Astrocyte of the hippocampus (primary cell): ENCODE data around the gene TCF7L1.

Experiments used
- DNase-seq: peaks from one replicate; pipeline ENCODE4 v3.0.0; 2011; ENCODE audit warnings: low read depth, low spot score

The TCF7L1 gene

DNA sequence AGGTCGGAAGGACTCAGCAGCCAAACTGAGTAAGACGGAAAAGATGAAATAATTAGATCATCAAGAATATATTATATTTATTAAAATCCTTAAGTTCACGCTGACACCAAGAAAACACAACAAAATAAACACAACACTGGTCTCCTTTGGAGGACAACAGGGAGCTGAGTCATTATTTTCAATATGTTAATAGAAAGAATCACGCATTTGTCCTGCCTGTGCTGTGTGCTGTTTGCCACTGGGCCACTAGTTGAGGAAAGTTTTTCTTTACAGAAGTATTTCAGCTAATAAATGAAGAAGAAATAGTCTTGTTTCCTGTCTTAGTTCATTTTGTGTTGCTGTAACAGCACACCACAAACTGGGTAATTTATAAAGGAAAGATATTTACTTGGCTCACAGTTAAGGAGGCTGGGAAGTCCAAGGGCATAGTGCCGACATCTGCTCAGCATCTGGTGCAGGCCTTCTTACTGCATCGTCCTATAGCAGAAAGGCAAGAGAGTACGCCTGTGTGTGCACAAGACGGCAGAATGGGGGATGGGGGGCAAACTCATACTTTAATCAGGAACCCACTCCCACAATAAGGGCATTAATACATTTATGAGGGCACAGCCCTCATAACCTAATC is 88.0 kb downstream of the TCF7L1 start:
- DNase-seq: no peak

DNA sequence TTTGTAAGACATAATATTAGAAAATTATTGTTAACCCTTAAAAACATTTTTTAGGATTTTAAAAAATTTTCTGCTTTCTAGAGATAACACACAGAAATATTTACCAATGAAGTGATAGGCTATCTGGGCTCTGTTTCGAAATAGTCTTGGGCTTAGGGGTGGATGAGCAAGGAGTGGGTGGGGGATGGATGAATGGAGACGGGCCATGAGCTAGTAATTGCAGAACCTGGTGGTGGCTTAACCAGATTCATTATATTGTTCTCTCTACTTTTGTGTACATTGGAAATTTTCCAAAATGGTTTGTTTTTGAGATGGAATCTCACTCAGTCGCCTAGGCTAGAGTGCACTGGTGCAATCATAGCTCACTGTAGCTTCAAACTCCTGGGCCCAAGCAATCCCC is 89.6 kb downstream of the TCF7L1 start:
- no peak for DNase-seq

DNA sequence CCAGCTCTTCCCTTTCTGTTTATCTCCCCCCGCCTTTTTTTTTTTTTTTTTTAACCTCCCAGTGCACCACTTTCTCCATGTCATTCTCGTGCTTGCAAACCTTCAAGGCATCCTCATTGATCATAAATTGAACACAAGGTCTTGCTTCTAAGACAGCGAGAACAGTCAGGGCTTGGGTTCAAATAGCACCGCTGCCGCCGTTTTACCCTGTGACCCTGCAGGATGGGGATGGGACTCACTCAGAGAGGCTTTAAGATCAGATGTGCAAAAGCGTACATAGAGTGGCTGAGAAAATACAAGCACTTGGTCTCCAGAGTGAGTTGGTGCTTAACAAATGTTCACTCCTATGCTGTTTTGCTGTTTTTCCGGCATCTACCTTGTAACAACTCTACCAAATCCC is 93.6 kb downstream of the TCF7L1 start:
- no peak for DNase-seq

DNA sequence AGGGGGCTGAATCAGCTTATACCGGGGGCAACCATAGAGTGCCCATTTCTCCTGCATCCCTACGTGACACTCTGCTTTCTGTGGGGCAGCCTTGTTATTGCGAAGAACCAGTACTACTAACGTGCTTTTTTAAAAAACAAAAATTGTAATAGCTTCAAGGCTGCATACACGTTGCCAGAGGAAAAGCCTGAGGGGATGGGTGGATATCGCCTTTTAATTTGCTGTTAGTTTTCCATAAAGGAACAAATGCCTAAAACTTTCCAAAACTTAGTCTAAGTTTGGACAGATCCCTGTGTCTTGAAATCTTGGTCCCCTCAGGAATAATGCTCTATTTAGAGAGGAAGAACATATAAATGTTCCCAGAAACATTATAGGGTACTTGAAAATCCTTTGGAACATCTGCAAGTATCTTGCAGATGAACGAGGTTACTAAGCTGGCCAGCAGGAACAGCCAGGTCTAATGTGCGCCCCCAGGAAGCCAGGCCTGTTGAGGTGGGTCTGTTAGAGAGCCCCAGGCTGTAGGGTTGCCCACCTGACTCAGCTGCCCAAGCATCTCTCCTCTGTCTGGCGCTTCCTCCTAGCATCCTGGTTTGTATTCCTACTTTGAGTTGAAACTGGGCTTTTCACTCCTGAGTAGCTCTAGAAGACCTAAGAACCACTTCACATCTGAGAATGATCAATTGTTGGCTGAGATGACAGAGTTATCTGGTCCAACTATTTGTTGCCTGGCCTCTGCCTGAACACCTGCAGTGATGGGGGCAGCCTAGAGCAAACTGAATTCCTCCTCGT is 97.7 kb downstream of the TCF7L1 start:
- DNase-seq: no peak

DNA sequence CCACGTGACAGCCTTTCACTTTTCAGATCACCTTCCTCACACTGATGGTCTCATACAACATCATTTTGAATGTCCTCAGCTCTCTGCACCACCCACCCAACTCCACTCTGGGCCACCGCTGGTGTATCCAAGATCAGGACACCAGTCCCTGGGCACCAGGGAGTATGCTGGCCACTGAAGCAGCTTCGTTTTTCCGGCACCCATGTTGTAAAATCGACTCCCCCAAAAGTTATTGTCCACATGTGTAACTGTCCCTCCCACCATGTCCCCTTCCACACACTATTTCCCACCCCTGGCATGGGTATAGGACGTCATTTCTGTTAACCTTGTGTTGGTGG is 98.2 kb downstream of the TCF7L1 start:
- no peak for DNase-seq

DNA sequence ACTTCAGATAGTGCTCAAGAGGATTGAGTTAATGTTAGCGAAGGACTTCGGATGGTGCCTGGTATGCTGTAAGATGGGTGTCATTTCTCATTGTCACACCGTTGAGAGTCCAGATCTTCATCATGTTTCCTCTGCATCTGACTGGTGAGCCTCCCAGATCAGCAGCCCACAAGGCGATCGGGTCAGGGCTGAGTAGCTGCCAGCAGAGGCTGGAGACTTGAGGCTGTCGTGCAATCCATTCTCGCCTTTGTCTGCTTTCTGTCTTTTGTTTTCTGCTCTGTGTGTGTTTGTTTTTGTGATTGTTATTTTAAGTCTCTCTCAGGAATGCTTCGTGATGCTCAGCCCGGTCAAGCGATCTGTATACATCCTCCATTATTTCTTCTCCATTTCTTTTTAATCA is 98.8 kb downstream of the TCF7L1 start:
- peak; percentile 33 for DNase-seq

DNA sequence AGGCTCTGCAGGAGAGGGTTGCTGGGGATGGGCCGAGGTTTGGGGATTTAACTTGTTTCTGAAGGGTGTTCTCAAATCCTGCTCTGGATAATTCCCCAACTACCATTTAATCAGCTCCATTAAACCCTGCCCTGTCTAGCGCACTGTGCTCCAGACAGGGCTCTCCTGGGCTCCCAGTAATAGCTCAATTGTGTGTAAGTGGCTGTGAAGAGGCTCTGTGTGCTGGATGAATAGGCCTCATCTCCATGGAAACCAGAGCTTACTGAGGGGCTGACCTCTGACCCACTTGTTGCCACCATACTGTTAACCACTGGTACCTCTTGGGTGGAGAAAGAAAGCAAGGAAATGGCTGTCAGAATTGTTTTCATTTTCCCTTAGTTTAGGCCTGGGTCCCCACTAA is 101.7 kb downstream of the TCF7L1 start:
- DNase-seq: no peak

DNA sequence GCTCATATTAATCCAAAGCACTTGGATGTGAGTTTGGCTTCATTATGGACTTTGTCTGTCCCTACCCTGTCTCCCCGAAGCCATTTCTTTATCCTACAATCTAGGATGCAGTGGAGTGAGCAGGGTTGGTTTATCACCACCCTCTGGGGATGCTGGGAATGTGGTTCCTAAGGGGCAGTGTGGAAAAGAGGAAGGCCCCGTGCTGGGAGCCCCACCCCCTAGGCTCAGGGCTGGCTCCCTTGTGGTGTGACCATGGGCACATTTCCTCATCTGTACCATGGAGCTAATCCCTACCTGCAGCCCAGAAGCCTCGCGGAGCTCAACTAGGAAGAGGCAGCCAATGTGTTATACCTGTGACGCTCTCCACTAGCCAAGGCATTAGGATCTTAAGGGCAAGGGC is 102.1 kb downstream of the TCF7L1 start:
- no peak for DNase-seq

DNA sequence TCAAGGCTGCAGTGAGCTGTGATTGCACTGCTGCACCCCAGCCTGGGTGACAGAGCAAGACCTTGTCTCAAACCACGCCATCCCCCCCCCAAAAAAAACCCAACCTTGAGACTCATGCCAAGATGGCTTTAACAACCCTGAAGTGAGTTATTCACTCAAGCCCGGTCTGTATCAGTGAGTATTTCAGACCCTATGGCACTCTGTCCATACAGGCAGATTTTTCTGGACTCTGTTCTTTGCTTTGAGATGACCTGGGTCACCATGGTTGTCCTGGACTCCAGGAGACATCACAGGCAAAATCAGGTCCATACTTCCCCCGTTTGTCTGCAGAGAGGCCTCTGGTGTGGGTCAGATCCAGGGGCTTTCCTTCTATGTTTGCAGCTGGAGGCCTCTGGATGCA is 102.9 kb downstream of the TCF7L1 start:
- DNase-seq: no peak

DNA sequence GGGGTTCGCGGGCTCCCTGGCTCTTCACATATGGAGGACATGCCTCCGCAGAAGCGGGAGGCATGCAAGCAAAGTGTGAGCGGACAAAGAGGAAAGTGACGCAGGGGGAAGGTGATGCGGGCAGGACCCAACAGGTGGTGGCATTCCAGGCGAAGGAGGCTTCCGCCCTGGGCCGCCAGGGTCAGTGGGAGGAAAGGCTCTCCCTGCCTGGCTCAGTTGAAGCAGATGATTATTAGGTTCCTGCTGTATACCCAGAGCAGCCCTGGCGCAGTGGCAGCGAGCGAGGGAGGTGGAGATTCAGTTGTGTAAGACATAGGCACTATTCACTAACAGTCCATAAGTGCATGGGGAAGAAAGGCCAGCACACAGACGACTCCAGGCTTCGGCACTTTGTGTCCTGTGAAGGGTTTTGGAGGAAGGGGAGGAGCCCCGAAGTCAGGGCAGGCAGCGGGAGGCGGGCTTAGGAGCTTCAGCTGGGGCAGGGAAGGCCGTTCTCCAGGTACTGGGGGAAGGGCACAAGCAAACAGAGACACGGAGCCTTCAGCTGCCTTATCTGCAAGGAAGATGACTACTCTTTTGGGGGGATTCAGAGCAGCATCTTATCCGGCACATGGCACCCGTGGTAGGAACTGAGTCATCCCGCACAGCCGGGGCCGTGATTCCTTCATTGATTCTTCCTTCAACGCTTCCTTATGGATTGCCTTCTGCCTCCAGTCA is 104.8 kb downstream of the TCF7L1 start:
- DNase-seq: no peak

DNA sequence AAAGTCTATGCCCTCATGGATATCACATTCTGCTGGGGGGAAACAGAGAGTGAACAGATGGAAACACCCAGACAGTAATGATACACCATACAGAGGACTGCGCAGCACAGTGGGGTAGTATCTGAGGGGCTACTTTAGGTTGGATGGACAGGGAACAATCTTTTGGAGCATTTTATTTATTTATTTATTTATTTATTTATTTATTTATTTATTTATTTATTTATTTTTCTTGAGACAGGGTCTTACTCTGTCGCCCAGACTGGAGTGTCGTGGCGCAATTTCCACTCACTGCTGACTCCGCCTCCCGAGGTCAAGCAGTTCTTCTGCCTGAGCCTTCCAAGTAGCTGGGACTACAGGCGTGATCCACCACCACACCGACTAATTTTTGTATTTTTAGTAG is 105.4 kb downstream of the TCF7L1 start:
- no peak for DNase-seq

DNA sequence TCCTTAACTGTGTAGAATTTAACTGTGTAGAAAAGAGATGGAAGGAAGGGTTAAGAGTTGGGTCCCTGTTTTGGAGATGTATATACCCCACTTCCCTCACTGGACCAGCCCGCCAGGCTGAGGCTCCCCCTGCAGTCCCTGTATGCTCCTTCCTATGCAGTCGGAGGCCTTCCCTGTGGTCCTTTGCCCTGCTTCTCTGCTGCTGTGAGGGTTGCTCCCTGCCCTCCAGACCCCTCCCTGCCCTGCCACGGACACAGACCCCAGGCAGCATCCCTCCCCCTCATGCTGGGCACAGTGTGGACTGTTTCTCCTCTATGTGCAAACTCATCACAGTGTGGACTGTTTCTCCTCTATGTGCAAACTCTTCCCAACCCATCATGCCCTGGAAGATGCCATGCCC is 105.9 kb downstream of the TCF7L1 start:
- DNase-seq: no peak

DNA sequence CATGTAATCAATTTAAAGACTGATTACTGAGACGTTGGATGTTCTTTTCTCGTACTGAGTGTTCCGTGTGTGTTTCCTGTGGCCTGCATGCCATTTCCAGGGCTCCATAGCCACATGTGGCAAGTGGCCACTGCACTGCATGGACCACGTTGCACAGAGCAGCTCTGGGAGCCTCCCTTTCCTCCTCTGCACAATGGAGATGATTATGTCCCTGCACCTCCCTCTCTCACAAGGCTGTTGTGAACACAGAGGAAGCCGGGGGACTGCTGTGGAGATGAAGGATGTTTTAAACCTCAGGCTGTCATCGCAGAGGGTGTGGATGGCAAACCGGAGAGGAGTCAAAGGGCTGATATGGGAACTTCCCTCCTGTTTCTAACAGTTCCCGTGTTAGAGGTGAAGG is 106.9 kb downstream of the TCF7L1 start:
- DNase-seq: no peak

DNA sequence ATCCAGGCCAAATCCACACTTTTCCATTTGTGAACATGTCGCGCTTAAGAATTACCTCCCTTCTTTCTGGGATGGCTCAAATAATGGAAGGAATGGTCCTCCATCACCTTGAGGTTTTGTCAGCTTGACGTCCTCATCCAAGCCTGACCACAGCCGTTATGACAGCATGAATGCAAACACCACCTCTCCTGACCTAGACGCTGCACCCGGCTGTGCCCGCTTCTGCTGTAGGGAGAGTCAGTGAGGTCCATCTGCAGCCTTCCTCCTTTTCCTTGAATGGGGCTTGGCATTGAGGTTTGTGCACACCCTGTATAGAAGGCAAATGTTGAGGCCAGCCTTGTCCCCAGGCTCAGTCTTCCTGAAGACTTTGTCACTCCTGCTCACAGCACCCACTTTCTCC is 109.1 kb downstream of the TCF7L1 start:
- DNase-seq: no peak

DNA sequence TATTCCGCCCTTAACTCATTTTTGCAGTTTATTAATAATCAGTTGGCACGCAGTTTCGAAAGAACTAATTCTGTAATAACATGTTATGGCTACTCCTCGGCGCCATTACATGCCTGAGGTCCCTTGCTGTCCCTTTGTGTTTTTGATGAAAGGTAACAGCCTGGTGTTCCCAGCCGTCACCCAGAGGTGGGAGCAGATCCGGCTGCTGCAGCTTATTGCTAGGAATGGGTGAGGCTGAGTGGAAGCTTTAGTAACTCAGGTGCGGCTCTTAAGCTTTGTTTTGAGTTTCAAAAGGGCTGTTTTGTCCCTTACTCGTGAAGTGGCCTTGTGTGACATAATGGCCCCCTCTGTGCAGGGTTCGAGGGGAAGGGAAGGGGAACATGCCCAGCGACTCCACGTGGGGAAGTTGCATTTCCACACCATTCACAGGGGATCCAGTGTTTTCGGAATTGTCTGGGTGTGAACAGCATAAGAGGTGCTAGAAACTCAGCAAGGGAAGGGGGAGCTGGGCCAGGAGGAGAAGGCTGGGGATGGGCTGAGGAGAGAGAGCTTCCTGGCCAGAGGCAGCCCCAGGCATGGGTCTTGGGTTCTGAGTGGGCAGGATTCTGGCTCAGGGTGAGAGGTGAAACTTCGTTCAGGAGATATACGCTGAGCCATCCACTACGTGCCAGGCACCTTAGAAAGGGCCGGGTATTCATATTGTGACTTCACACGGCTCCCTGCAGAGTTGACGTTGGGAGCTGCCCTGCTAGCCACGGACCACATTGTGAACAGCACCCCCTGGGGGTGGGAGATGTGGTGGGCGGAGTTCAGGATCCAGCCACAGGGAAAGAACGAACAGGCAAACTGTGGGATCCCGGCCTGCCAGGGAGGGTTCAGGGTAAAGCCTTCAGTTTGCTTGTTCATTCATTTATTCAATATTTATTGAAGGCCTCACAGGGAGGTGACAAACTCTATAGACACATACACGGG is 110.2 kb downstream of the TCF7L1 start:
- peak; percentile 42 for DNase-seq

DNA sequence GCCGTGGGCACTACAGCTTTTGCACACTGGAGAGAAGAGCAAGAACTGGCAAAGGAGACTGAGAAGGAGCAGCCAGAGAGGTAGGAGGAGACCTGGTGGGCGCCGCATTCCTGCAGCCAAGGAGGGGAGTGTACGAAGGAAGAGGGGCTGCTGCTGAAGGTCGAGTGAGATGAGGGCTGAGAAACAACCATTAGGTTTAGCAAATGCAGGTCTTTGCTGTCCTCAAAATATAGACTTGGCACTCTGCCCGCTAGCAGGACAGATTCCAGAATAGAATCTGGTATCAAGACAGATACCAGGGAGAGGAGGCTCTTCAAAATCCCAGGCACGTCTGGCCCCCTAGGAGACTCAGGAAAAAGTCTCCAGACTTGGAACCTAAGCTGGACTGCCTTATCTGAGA is 111.6 kb downstream of the TCF7L1 start:
- no peak for DNase-seq

DNA sequence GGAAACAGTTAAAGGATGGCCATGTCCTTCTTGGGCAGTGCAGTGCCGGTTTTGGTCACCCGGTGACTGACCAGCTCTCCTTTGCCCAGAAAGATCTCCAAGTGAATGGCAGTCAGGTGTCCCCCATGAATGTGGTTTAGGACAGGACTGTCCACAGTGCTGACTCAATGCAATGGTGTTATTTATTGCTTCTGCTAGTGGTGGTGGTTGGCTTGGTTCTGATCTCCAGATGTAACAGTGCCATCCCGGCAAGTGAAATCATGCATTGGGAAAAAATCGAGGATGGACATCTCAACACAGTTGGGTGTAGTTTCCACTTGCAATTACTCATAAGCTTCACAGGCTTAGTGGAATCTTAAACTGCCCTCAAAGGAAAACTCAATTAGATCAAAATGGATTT is 112.7 kb downstream of the TCF7L1 start:
- DNase-seq: no peak

DNA sequence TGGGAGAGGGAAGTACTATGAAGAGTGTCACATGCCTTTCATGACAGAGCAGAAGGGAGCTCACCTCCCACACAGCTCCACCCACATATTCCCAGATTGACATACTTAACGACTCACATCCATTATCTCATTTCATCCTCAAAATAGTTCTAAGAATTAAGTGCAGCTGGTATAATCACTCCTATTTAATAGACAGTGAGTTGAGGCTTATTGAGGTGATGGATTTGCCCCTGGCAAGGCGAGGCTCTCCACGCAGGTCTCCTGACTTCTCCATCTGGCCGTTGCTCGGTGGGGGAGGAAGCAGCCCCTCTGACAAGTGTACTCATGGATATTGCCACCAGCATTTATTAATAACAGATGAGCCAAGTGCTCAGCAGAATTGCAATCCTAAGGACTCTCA is 113.2 kb downstream of the TCF7L1 start:
- DNase-seq: no peak

DNA sequence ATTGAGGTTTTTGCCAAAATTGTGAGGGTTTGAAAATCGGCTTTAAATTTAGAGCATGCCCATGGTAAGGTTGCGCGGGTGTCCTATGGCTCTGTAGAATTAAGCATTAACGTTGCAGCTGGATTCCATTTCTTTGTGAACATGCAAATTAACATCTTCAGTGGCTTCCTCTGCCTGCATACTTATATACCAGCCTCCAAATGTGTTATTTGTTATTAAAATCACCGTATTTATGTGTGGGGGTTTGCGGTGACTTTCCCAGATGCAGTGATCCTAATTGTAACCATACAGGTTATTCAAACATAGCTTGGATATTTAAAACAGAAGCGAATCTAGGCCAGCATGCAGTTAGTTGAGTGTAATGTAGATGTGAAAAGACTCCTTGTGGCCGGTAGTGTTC is 114.4 kb downstream of the TCF7L1 start:
- no peak for DNase-seq

DNA sequence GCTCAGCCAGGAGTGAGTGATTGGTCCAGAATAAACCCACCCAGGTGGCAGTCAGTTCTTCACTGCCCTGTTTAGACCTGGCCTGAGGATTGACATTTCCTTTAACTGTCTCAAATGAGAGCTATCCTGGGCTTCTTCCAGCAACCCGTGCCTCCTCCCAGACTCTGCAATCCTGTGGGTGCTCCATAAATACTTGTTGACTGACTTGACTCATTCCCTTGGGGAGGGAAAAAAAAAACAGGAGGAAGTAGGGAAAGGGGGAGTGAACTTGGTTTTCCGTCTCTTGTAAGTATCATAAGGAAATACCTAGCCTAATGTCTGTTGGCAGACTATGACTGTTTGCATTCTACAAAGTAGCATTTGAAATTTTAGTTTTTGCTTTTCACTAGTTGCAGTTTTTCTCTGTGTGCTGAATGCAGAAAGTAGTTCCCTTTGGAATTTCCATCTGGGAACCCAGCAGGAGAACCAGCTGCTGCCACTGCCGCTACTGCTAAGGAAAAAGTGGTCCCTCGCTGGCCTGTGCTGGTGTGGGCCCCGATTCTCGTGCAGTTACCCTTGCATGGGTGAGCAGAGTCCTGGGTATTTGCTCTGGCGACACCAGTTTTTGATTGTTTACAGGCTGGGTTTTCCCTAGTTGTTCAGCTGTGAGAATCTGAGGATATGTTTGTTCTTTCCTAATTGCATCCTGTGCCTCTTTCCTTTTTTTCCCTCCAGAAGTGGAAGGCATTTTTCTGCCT is 115.7 kb downstream of the TCF7L1 start:
- peak; percentile 87 for DNase-seq

DNA sequence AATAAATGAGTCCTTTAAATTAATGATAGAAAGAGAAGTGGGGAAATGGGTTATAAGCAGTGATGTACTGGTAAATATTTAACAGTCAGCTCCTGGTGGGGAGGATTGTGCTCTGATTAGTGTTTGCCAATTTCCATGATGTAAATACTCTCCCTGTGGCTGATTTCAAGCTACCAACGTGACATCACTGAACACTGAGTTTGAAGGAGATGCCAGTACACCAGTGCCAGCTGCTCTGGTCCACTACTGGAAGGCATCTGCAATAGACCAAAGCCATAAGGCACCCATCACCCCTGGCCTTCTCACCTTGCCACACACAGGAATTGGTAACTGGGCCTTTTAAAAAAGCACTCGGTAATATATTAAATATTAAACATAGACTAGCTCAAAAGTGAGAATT is 116.9 kb downstream of the TCF7L1 start:
- no peak for DNase-seq
